Measurements from ENCODE around the gene ANGPTL7. TPM values are rescaled to one million over a fixed set of nuclear protein-coding genes. Genes with fewer than 3 reads are reported as not detected.

The ANGPTL7 gene
- total RNA-seq, 1 experiment from 2014 or later: not detected

DNA sequence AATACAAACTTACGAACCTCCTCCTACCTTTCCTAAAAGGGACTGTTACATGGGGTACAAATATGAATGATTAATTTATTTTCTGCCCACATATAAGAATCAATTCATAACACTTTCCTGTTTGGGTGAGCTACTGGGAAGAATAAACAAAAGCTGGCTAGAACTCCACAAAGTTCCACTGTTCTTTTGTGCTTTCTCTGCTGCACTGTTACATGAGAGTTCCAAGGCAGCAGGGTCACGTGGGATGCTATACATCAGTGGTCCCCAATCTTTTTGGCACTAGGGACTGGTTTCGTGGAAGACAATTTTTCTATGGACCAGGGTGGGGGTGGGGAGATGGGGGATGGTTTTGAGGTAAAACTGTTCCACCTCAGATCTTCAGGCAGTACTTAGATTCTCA, 2.2 kb upstream of the ANGPTL7 start:
- Histone ChIP-seq H3K9me3 (no peaks in the 10 kb centered on the region), H3K36me3 (ENCODE audit: control insufficient read depth, insufficient read depth, low read length) (no peaks in the 10 kb centered on the region), H3K27me3 (replicated peaks; ENCODE audit: control insufficient read depth, insufficient read depth, low read length) (no peaks in the 10 kb centered on the region), H3K4me1 (no peaks in the 10 kb centered on the region), H3K4me3 (ENCODE audit: low read depth, low read length) (no peak overlapping the region)
- no TSS peak for BruUV-seq (replicated peaks)
- Mint-ChIP-seq H3K9me3 (ENCODE audit: unreplicated experiment) (no peaks in the 10 kb centered on the region), H3K4me3 (ENCODE audit: unreplicated experiment) (no peak overlapping the region), H3K36me3 (ENCODE audit: insufficient read depth, unreplicated experiment) (peaks cover 7% of the 10 kb centered on the region), H3K27me3 (ENCODE audit: insufficient read depth, unreplicated experiment) (no peaks in the 10 kb centered on the region), H3K27ac (ENCODE audit: unreplicated experiment) (no peak overlapping the region), H3K4me1 (ENCODE audit: low read depth, unreplicated experiment) (no peaks in the 10 kb centered on the region)
- ChIA-PET POLR2A (no interaction called here), CTCF (interaction anchor here (0.9 kb wide), 1 partner anchor 149 kb away, joined by 3 read pairs; no protein-coding TSS in a partner anchor)
- no peak for TF ChIP-seq CTCF (IDR thresholded peaks at IDR 0.05; ENCODE audit: insufficient read depth in 1 of 2, low read depth in 1 of 2, low read length in 1 of 2, severe bottlenecking in 1 of 2, unreplicated experiment in 1 of 2)
- DNase-seq: no peak
- intact Hi-C loops (cut with micrococcal nuclease; ENCODE audit: unreplicated experiment): no loop called here

DNA sequence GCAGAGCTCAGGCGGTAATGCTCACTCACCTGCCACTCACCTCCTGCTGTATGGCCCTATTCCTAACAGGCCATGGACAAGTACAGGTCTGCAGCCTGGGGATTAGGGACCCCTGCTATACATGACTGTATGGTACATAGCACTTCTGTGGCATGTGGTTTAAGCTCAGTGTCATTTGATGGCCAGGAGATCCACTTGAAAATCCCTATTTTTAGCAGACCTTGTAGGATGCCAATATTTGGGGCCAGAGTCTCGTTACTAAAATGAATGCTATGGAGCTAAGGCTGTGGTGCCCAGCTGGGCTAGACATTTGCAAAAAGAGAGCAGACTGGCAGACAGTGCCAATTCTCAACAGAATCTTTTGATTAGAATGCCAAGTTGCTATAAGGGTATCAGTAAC, 1.7 kb upstream of the ANGPTL7 start:
- no peaks in the 10 kb centered on the region for H3K9me3 ChIP-seq
- no peak for TF ChIP-seq CTCF (IDR thresholded peaks at IDR 0.05; ENCODE audit: insufficient read depth in 1 of 2, low read depth in 1 of 2, low read length in 1 of 2, severe bottlenecking in 1 of 2, unreplicated experiment in 1 of 2)
- H3K36me3 Mint-ChIP-seq (ENCODE audit: insufficient read depth, unreplicated experiment): peaks cover 10% of the 10 kb centered on the region
- H3K4me3 Mint-ChIP-seq (ENCODE audit: unreplicated experiment): no peak overlapping the region
- intact Hi-C loops (cut with micrococcal nuclease; ENCODE audit: unreplicated experiment): no loop called here
- H3K27me3 Mint-ChIP-seq (ENCODE audit: insufficient read depth, unreplicated experiment): no peaks in the 10 kb centered on the region
- no peaks in the 10 kb centered on the region for H3K9me3 Mint-ChIP-seq (ENCODE audit: unreplicated experiment)
- H3K36me3 ChIP-seq (ENCODE audit: control insufficient read depth, insufficient read depth, low read length): no peaks in the 10 kb centered on the region
- no peak overlapping the region for H3K4me3 ChIP-seq (ENCODE audit: low read depth, low read length)
- CTCF ChIA-PET: no interaction called here
- H3K27ac Mint-ChIP-seq (ENCODE audit: unreplicated experiment): no peak overlapping the region
- H3K4me1 ChIP-seq: no peaks in the 10 kb centered on the region
- no peak for DNase-seq
- H3K27me3 ChIP-seq (replicated peaks; ENCODE audit: control insufficient read depth, insufficient read depth, low read length): no peaks in the 10 kb centered on the region
- no TSS peak for BruUV-seq (replicated peaks)
- H3K4me1 Mint-ChIP-seq (ENCODE audit: low read depth, unreplicated experiment): no peaks in the 10 kb centered on the region
- POLR2A ChIA-PET: no interaction called here

GRCh38 chr1:11187931-11188330, 1.2 kb upstream of the ANGPTL7 start:
- no peak overlapping the region for H3K4me3 Mint-ChIP-seq (ENCODE audit: unreplicated experiment)
- Histone ChIP-seq H3K27me3 (replicated peaks; ENCODE audit: control insufficient read depth, insufficient read depth, low read length) (no peaks in the 10 kb centered on the region), H3K36me3 (ENCODE audit: control insufficient read depth, insufficient read depth, low read length) (no peaks in the 10 kb centered on the region), H3K9me3 (no peaks in the 10 kb centered on the region), H3K4me1 (no peaks in the 10 kb centered on the region), H3K4me3 (ENCODE audit: low read depth, low read length) (no peak overlapping the region)
- ChIA-PET CTCF (no interaction called here), POLR2A (no interaction called here)
- no peak for DNase-seq
- no peak overlapping the region for H3K27ac Mint-ChIP-seq (ENCODE audit: unreplicated experiment)
- TF ChIP-seq CTCF (IDR thresholded peaks at IDR 0.05; ENCODE audit: insufficient read depth in 1 of 2, low read depth in 1 of 2, low read length in 1 of 2, severe bottlenecking in 1 of 2, unreplicated experiment in 1 of 2): no peak
- intact Hi-C loops (cut with micrococcal nuclease; ENCODE audit: unreplicated experiment): no loop called here
- no peaks in the 10 kb centered on the region for H3K27me3 Mint-ChIP-seq (ENCODE audit: insufficient read depth, unreplicated experiment)
- BruUV-seq (replicated peaks): no TSS peak
- no peaks in the 10 kb centered on the region for H3K4me1 Mint-ChIP-seq (ENCODE audit: low read depth, unreplicated experiment)
- H3K9me3 Mint-ChIP-seq (ENCODE audit: unreplicated experiment): no peaks in the 10 kb centered on the region
- H3K36me3 Mint-ChIP-seq (ENCODE audit: insufficient read depth, unreplicated experiment): peaks cover 10% of the 10 kb centered on the region
